Activated T-cell treated with anti-CD3 and anti-CD28 coated beads, Interleukin-2, amount 50 U/mL, for 48 hours (primary cell): ENCODE data around the gene DSTN.

Experiments used
- DNase-seq, 2 experiments: peaks; one replicate each; pipeline ENCODE4 v3.0.0-alpha.2; 2020

DSTN gene

GRCh38 chr20:17625246-17626051 lies 55.6 kb downstream of the DSTN start:
- no peak for DNase-seq

- no peak for DNase-seq
These were observed 56.5 kb downstream of the DSTN start for GRCh38 chr20:17626217-17627007.

GRCh38 chr20:17627101-17627955 lies 57.5 kb downstream of the DSTN start:
- DNase-seq = no peak

GRCh38 chr20:17628101-17628841 lies 58.4 kb downstream of the DSTN start:
- no peak for DNase-seq

GRCh38 chr20:17629025-17629424 lies 59.1 kb downstream of the DSTN start:
- no peak for DNase-seq

- no peak for DNase-seq
These were observed 59.8 kb downstream of the DSTN start for GRCh38 chr20:17629678-17630089.

GRCh38 chr20:17630151-17630805 lies 60.4 kb downstream of the DSTN start:
- DNase-seq = no peak

- no peak for DNase-seq
These were observed 60.9 kb downstream of the DSTN start for GRCh38 chr20:17630806-17631195.

- DNase-seq = no peak
These were observed 61.9 kb downstream of the DSTN start for GRCh38 chr20:17631576-17632319.

GRCh38 chr20:17633221-17633849 lies 63.5 kb downstream of the DSTN start:
- no peak for DNase-seq

- DNase-seq = no peak
These were observed 64.1 kb downstream of the DSTN start for GRCh38 chr20:17633850-17634500.

- DNase-seq = no peak
These were observed 64.9 kb downstream of the DSTN start for GRCh38 chr20:17634661-17635331.

- no peak for DNase-seq
These were observed 65.7 kb downstream of the DSTN start for GRCh38 chr20:17635332-17636244.

GRCh38 chr20:17636523-17637412 lies 66.9 kb downstream of the DSTN start:
- no peak for DNase-seq

GRCh38 chr20:17637413-17637780 lies 67.5 kb downstream of the DSTN start:
- no peak for DNase-seq

GRCh38 chr20:17637985-17638640 lies 68.2 kb downstream of the DSTN start:
- DNase-seq = no peak
